H9 (cell line): ENCODE results near the gene CNKSR1. TPM values are rescaled to one million over a fixed set of nuclear protein-coding genes. Genes with fewer than 3 reads are reported as not detected.

Experiments
- DNase-seq: peaks from one replicate; pipeline ENCODE4 v3.0.0-alpha.2; 2017
- H2AFZ ChIP-seq: one replicate; pipeline ENCODE4 v1.6.1; 2013; ENCODE audit warnings: mild to moderate bottlenecking, low read length, control low read depth, moderate library complexity
- H2AK5ac ChIP-seq: 2 replicates; pipeline ENCODE4 v1.6.1; 2013; ENCODE audit warnings: low read length, control low read depth, mixed read lengths; ENCODE audit not compliant: insufficient read length
- H2BK120ac ChIP-seq: one replicate; pipeline ENCODE4 v1.6.1; 2013; ENCODE audit warnings: low read depth, mild to moderate bottlenecking, low read length, control low read depth, inconsistent platforms; ENCODE audit not compliant: poor library complexity, severe bottlenecking
- H2BK12ac ChIP-seq: 2 replicates; pipeline ENCODE4 v1.6.1; 2013; ENCODE audit warnings: low read length, control low read depth, mixed read lengths, low read depth; ENCODE audit not compliant: insufficient read length
- H2BK15ac ChIP-seq: 2 replicates; pipeline ENCODE4 v1.6.1; 2013; ENCODE audit warnings: low read depth, low read length, control low read depth
- H2BK20ac ChIP-seq: one replicate; pipeline ENCODE4 v1.6.1; 2013; ENCODE audit warnings: low read depth, mild to moderate bottlenecking, low read length, control low read depth, inconsistent platforms; ENCODE audit not compliant: poor library complexity, severe bottlenecking
- H2BK5ac ChIP-seq: 2 replicates; pipeline ENCODE4 v1.6.1; 2013; ENCODE audit warnings: low read length, control low read depth, mixed read lengths; ENCODE audit not compliant: insufficient read length
- H3K14ac ChIP-seq: 2 replicates; pipeline ENCODE4 v1.6.1; 2013; ENCODE audit warnings: low read length, control low read depth; ENCODE audit not compliant: insufficient read depth
- H3K18ac ChIP-seq: 2 replicates; pipeline ENCODE4 v1.6.1; 2013; ENCODE audit warnings: low read depth, mild to moderate bottlenecking, mixed read lengths, low read length, control low read depth; ENCODE audit not compliant: insufficient read length
- H3K23ac ChIP-seq: 2 replicates; pipeline ENCODE4 v1.6.1; 2013; ENCODE audit warnings: low read length, control low read depth, mixed read lengths, low read depth; ENCODE audit not compliant: insufficient read length
- H3K23me2 ChIP-seq: 2 replicates; pipeline ENCODE4 v1.6.1; 2013; ENCODE audit warnings: low read depth, mild to moderate bottlenecking, mixed read lengths, low read length, control low read depth; ENCODE audit not compliant: insufficient read length, poor library complexity, severe bottlenecking
- H3K27ac ChIP-seq: 2 replicates; pipeline ENCODE4 v1.5.1; 2013; ENCODE audit warnings: low read length, control low read depth, mixed read lengths, low read depth; ENCODE audit not compliant: insufficient read length
- H3K27me3 ChIP-seq: 2 replicates; pipeline ENCODE4 v1.6.1; 2013; ENCODE audit warnings: low read length, control low read depth, inconsistent platforms; ENCODE audit not compliant: insufficient read depth
- H3K4ac ChIP-seq: 2 replicates; pipeline ENCODE4 v1.6.1; 2013; ENCODE audit warnings: low read depth, mild to moderate bottlenecking, control low read depth, inconsistent platforms, low read length, moderate library complexity
- H3K4me1 ChIP-seq: 2 replicates; pipeline ENCODE4 v1.6.1; 2013; ENCODE audit warnings: low read length, control low read depth, inconsistent platforms; ENCODE audit not compliant: insufficient read depth
- H3K4me2 ChIP-seq: 2 replicates; pipeline ENCODE4 v1.6.1; 2013; ENCODE audit warnings: low read length, control low read depth, mixed read lengths; ENCODE audit not compliant: insufficient read length, insufficient read depth
- H3K56ac ChIP-seq: 2 replicates; pipeline ENCODE4 v1.6.1; 2013; ENCODE audit warnings: low read depth, mild to moderate bottlenecking, mixed read lengths, low read length, control low read depth; ENCODE audit not compliant: insufficient read length
- H3K79me1 ChIP-seq: 2 replicates; pipeline ENCODE4 v1.6.1; 2013; ENCODE audit warnings: low read depth, mild to moderate bottlenecking, moderate library complexity, low read length, control low read depth, inconsistent platforms; ENCODE audit not compliant: insufficient read depth, poor library complexity, severe bottlenecking
- H3K79me2 ChIP-seq: 2 replicates; pipeline ENCODE4 v1.6.1; 2013; ENCODE audit warnings: low read length, control low read depth, inconsistent platforms; ENCODE audit not compliant: insufficient read depth
- H3K9ac ChIP-seq: 2 replicates; pipeline ENCODE4 v1.6.1; 2013; ENCODE audit warnings: low read length, control low read depth, mixed read lengths; ENCODE audit not compliant: insufficient read length; ENCODE audit errors: extremely low read depth
- H3K9me3 ChIP-seq: one replicate; pipeline ENCODE4 v1.6.1; 2013; ENCODE audit warnings: low read depth, low read length, inconsistent platforms; ENCODE audit not compliant: control insufficient read depth
- H3T11ph ChIP-seq: one replicate; pipeline ENCODE4 v1.6.1; 2013; ENCODE audit warnings: mild to moderate bottlenecking, low read length, control low read depth, inconsistent platforms
- H4K20me1 ChIP-seq: one replicate; pipeline ENCODE4 v1.6.1; 2013; ENCODE audit not compliant: control insufficient read depth, insufficient read length, insufficient read depth
- H4K5ac ChIP-seq: 2 replicates; pipeline ENCODE4 v1.6.1; 2013; ENCODE audit warnings: low read depth, mild to moderate bottlenecking, mixed read lengths, low read length, control low read depth; ENCODE audit not compliant: insufficient read length
- H4K8ac ChIP-seq: replicated peaks from 2 replicates; pipeline ENCODE4 v1.6.1; 2013; ENCODE audit warnings: low read length, control low read depth, mixed read lengths, low read depth; ENCODE audit not compliant: insufficient read length
- H4K91ac ChIP-seq: 2 replicates; pipeline ENCODE4 v1.6.1; 2013; ENCODE audit warnings: low read depth, mild to moderate bottlenecking, moderate library complexity, mixed read lengths, low read length, control low read depth; ENCODE audit not compliant: insufficient read length
- H3K27ac Mint-ChIP-seq, 3 experiments: 2 replicates in 2 of 3; 3 replicates in 1 of 3; pipeline ENCODE4 v1.8.0; 2020 to 2021; ENCODE audit warnings: mixed read lengths in 3 of 3, mild to moderate bottlenecking in 1 of 3, moderate library complexity in 1 of 3
- H3K27me3 Mint-ChIP-seq: 2 replicates; pipeline ENCODE4 v1.8.0; 2021; ENCODE audit warnings: low read depth, mild to moderate bottlenecking, moderate library complexity, mixed read lengths
- H3K36me3 Mint-ChIP-seq, 3 experiments: 2 replicates in 2 of 3; 3 replicates in 1 of 3; pipeline ENCODE4 v1.8.0; 2020 to 2021; ENCODE audit warnings: low read depth in 3 of 3, mixed read lengths in 3 of 3; ENCODE audit not compliant: insufficient read depth in 1 of 3
- H3K4me1 Mint-ChIP-seq, 2 experiments: 2 replicates each; pipeline ENCODE4 v1.8.0; 2020; ENCODE audit warnings: mixed read lengths in 2 of 2
- H3K4me3 Mint-ChIP-seq, 2 experiments: 2 replicates in 1 of 2; 3 replicates in 1 of 2; pipeline ENCODE4 v1.8.0; 2020 to 2021; ENCODE audit warnings: mild to moderate bottlenecking in 2 of 2, mixed read lengths in 2 of 2, moderate library complexity in 1 of 2
- H3K9me3 Mint-ChIP-seq, 2 experiments: 2 replicates in 1 of 2; 3 replicates in 1 of 2; pipeline ENCODE4 v1.8.0; 2020; ENCODE audit warnings: mild to moderate bottlenecking in 2 of 2, mixed read lengths in 2 of 2, moderate library complexity in 1 of 2
- WGBS: extraction: QIAGEN DNeasy Blood & Tissue Kit; methylation state at CpG from one replicate; pipeline ENCODE4 v1.1.7; 2013; ENCODE audit warnings: missing lambda C conversion rate, low lambda C conversion rate, mixed read lengths; ENCODE audit not compliant: insufficient read length; ENCODE audit errors: extremely low coverage; 5-methylcytosine and 5-hydroxymethylcytosine counted together
- total RNA-seq: library from RNA; stranded (reverse); gene quantifications from 2 replicates; pipeline ENCODE4 v1.2.1, GENCODE V29; 2021
- TF ChIP-seq, protein P1 (sequence below): fragments of 200-600 bp; sonication (generic); conservative IDR thresholded peaks from 3 replicates; pipeline ENCODE4 v1.8.0; 2021; ENCODE audit warnings: antibody characterized with exemption, mild to moderate bottlenecking

CNKSR1 gene
- total RNA-seq, 1 experiment from 2014 or later, result 26.3 TPM

DNA sequence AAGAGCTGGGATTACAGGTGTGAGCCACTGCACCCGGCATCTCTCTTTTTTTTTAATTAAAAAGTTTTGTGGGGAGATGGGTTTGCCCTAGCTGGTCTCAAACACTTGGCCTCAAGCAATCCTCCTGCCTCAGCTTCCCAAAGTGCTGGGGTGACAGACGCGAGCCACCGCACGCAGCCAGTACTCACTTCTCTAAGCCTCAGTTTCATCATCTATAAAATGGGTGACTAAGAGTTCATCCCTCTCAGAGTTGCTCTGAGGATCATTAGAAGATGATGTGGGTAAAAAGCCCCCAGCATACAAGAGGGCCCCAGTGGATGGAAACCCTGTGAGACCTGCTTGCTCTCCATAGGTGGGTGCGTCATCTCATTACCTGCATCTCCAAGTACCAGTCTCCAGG, 10.6 kb downstream of the CNKSR1 start:
- Histone ChIP-seq H4K91ac (no peak overlapping the region), H3K9me3 (no peaks in the 10 kb centered on the region), H2AK5ac (no peak overlapping the region), H3K9ac (no peak overlapping the region), H3K23ac (no peak overlapping the region), H4K8ac (no peak overlapping the region), H3K27me3 (no peaks in the 10 kb centered on the region), H3K4me2 (no peak overlapping the region), H3K4me1 (no peaks in the 10 kb centered on the region), H3K27ac (no peak overlapping the region), H4K20me1 (no peaks in the 10 kb centered on the region), H3K4ac (no peak overlapping the region), H2BK20ac (no peak overlapping the region), H3K14ac (no peak overlapping the region), H2BK120ac (no peak overlapping the region), H3K23me2 (no peaks in the 10 kb centered on the region), H3K18ac (no peak overlapping the region), H2BK5ac (no peak overlapping the region), H2AFZ (no peak overlapping the region), H4K5ac (no peak overlapping the region), H3T11ph (no peak overlapping the region), H3K79me2 (no peaks in the 10 kb centered on the region), H2BK15ac (no peak overlapping the region), H3K79me1 (no peaks in the 10 kb centered on the region), H2BK12ac (no peak overlapping the region), H3K56ac (no peak overlapping the region)
- TF ChIP-seq, protein P1, sequence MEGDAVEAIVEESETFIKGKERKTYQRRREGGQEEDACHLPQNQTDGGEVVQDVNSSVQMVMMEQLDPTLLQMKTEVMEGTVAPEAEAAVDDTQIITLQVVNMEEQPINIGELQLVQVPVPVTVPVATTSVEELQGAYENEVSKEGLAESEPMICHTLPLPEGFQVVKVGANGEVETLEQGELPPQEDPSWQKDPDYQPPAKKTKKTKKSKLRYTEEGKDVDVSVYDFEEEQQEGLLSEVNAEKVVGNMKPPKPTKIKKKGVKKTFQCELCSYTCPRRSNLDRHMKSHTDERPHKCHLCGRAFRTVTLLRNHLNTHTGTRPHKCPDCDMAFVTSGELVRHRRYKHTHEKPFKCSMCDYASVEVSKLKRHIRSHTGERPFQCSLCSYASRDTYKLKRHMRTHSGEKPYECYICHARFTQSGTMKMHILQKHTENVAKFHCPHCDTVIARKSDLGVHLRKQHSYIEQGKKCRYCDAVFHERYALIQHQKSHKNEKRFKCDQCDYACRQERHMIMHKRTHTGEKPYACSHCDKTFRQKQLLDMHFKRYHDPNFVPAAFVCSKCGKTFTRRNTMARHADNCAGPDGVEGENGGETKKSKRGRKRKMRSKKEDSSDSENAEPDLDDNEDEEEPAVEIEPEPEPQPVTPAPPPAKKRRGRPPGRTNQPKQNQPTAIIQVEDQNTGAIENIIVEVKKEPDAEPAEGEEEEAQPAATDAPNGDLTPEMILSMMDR, result no peak
- DNase-seq, result no peak
- Mint-ChIP-seq H3K27me3 (peaks cover 2% of the 10 kb centered on the region; the same call in 1 of the 2 replicates), H3K36me3 (peaks cover 5 to 33% (median 11%) of the 10 kb centered on the region in 3 experiments; a peak in 5 of 7 replicates), H3K27ac (no peak overlapping the region), H3K4me1 (peaks cover 13 to 19% of the 10 kb centered on the region in 2 experiments), H3K9me3 (no peaks in the 10 kb centered on the region), H3K4me3 (no peak overlapping the region)
- WGBS, result no CpG with 5 or more reads among the region's 6 CpGs
